Body of pancreas (tissue), 4 donors: ENCODE results near the gene HNRNPA1L2.
"Not testable (repeated sequence)": the region's sequence is repeated elsewhere in the genome, so short reads cannot be mapped to it uniquely, and the experiment has no call there.

Experiments used
- CTCF ChIP-seq, 7 experiments: fragments of 450-650 bp in 4 of 7; fragments of 200-600 bp in 3 of 7; sonication (generic) in 3 of 7; IDR thresholded peaks; one replicate each; pipeline ENCODE4 v1.5.1; 2016 to 2019; ENCODE audit warnings: antibody characterized with exemption in 7 of 7
- POLR2A ChIP-seq, 3 donors: fragments of 450-650 bp; IDR thresholded peaks; one replicate each; pipeline ENCODE4 v1.6.1; 2016; ENCODE audit warnings: antibody characterized with exemption in 3 of 3, mild to moderate bottlenecking in 2 of 3

- not testable (repeated sequence) for TF ChIP-seq POLR2A, CTCF (IDR thresholded peaks at IDR 0.05)
Measured at GRCh38 chr13:52593812-52594211, 48.4 kb upstream of the HNRNPA1L2 start.
